Prostate gland (tissue), 2 donors: ENCODE data around the gene IL17RE. TPM values are rescaled to one million over a fixed set of nuclear protein-coding genes. Genes with fewer than 3 reads are reported as not detected.
"Not testable (repeated sequence)": the region's sequence is repeated elsewhere in the genome, so short reads cannot be mapped to it uniquely, and the experiment has no call there.

Experiments
- DNase-seq: peaks from one replicate; pipeline ENCODE4 v3.0.0-alpha.2; 2019; ENCODE audit warnings: low spot score
- H3K27ac ChIP-seq, 2 donors: fragments of 200-600 bp; sonication (generic); 2 replicates each; pipeline ENCODE4 v1.5.1; 2017 to 2019
- H3K27me3 ChIP-seq: fragments of 200-600 bp; sonication (generic); replicated peaks from 2 replicates; pipeline ENCODE4 v1.5.1; 2019; ENCODE audit not compliant: insufficient read depth
- H3K36me3 ChIP-seq, 2 donors: fragments of 200-600 bp; sonication (generic); 1 replicate in 1 of 2; 2 replicates in 1 of 2; pipeline versions ENCODE4 v1.5.1 to v1.8.1; 2017 to 2019
- H3K4me1 ChIP-seq: fragments of 200-600 bp; sonication (generic); replicated peaks from 2 replicates; pipeline ENCODE4 v1.5.1; 2019
- H3K4me3 ChIP-seq, 2 donors: fragments of 200-600 bp; sonication (generic); 2 replicates each; pipeline ENCODE4 v1.5.1; 2017 to 2019
- H3K9me3 ChIP-seq: fragments of 200-600 bp; sonication (generic); 2 replicates; pipeline ENCODE4 v1.5.1; 2017
- CTCF ChIP-seq, 4 experiments: fragments of 200-600 bp in 2 of 4; fragments of 450-650 bp in 2 of 4; sonication (generic) in 2 of 4; IDR thresholded peaks; 1 replicate in 3 of 4; 2 replicates in 1 of 4; pipeline ENCODE4 v1.5.1; 2016 to 2019; ENCODE audit warnings: antibody characterized with exemption in 4 of 4, mild to moderate bottlenecking in 2 of 4, moderate library complexity in 2 of 4
- POLR2A ChIP-seq: fragments of 450-650 bp; IDR thresholded peaks from one replicate; pipeline ENCODE4 v1.6.1; 2016; ENCODE audit warnings: antibody characterized with exemption, mild to moderate bottlenecking
- POLR2AphosphoS5 ChIP-seq: sonication (generic); formaldehyde crosslinking; IDR thresholded peaks from one replicate; pipeline ENCODE4 v1.6.1; 2017; ENCODE audit warnings: antibody characterized with exemption
- WGBS: methylation state at CpG from one replicate; pipeline ENCODE4 v1.1.5; 2018; 5-methylcytosine and 5-hydroxymethylcytosine counted together
- intact Hi-C: fragments of 100-400 bp; cut with DNase I; formaldehyde crosslinking; loops from one replicate; pipeline ENCODE4 v1.14.2; 2022
- total RNA-seq, 2 donors: library from RNA; depleted of rRNA; stranded (reverse); fragments of >200 nt; gene quantifications; one replicate each; pipeline ENCODE4 v1.1.0, GENCODE V29; 2016

IL17RE gene
- total RNA-seq, 2 donors from 2014 or later = 10.1 to 28.2 TPM

- no peaks in the 10 kb centered on the region for H3K9me3 ChIP-seq
- intact Hi-C loops = no loop called here
- no peak overlapping the region for H3K27ac ChIP-seq
- H3K36me3 ChIP-seq = no peaks in the 10 kb centered on the region
- H3K4me1 ChIP-seq = no peaks in the 10 kb centered on the region
- WGBS = 86% methylated on average over 1 of the region's 1 CpG
- no peak overlapping the region for H3K4me3 ChIP-seq
- H3K27me3 ChIP-seq = no peaks in the 10 kb centered on the region
- no peak for DNase-seq
- TF ChIP-seq CTCF (IDR thresholded peaks at IDR 0.05) (no peak), POLR2AphosphoS5 (no peak), POLR2A (no peak)
These were observed 31.7 kb upstream of the IL17RE start for GRCh38 chr3:9870978-9871377.

- H3K4me1 ChIP-seq, H3K36me3 ChIP-seq, intact Hi-C loops, DNase-seq, H3K4me3 ChIP-seq, H3K9me3 ChIP-seq, H3K27ac ChIP-seq, H3K27me3 ChIP-seq: not testable (repeated sequence)
- WGBS = 96% methylated on average over 5 of the region's 5 CpGs
These were observed 30.6 kb upstream of the IL17RE start for GRCh38 chr3:9872067-9872466.

GRCh38 chr3:9875448-9875847, 27.2 kb upstream of the IL17RE start:
- TF ChIP-seq POLR2AphosphoS5 = no peak
- no peak for TF ChIP-seq POLR2A
- TF ChIP-seq CTCF (IDR thresholded peaks at IDR 0.05) = no peak
- Histone ChIP-seq H3K36me3 (no peaks in the 10 kb centered on the region), H3K27ac (no peak overlapping the region), H3K9me3 (no peaks in the 10 kb centered on the region), H3K27me3 (no peaks in the 10 kb centered on the region), H3K4me3 (no peak overlapping the region), H3K4me1 (no peaks in the 10 kb centered on the region)
- intact Hi-C loops = no loop called here
- no peak for DNase-seq

- H3K4me3 ChIP-seq, H3K9me3 ChIP-seq, H3K4me1 ChIP-seq, H3K27ac ChIP-seq, H3K36me3 ChIP-seq, H3K27me3 ChIP-seq, DNase-seq, intact Hi-C loops: not testable (repeated sequence)
- 80% methylated on average over 4 of the region's 4 CpGs for WGBS
These were observed 26.4 kb upstream of the IL17RE start for GRCh38 chr3:9876255-9876654.

- no peak overlapping the region for H3K27ac ChIP-seq
These were observed 25.7 kb upstream of the IL17RE start for GRCh38 chr3:9876991-9877390.

GRCh38 chr3:9878700-9879099, 23.9 kb upstream of the IL17RE start:
- no peak for DNase-seq
- 78% methylated on average over 5 of the region's 5 CpGs for WGBS
- Histone ChIP-seq H3K4me3 (no peak overlapping the region), H3K9me3 (no peaks in the 10 kb centered on the region), H3K27me3 (no peaks in the 10 kb centered on the region), H3K36me3 (no peaks in the 10 kb centered on the region), H3K4me1 (no peaks in the 10 kb centered on the region), H3K27ac (no peak overlapping the region)
- no peak for TF ChIP-seq POLR2AphosphoS5
- no peak for TF ChIP-seq CTCF (IDR thresholded peaks at IDR 0.05)
- no peak for TF ChIP-seq POLR2A
- intact Hi-C loops = no loop called here

More at GRCh38 chr3:9876991-9877390, 25.7 kb upstream of the IL17RE start:
- 90% methylated on average over 12 of the region's 12 CpGs for WGBS
- DNase-seq = no peak
- Histone ChIP-seq H3K27me3 (no peaks in the 10 kb centered on the region), H3K9me3 (no peaks in the 10 kb centered on the region), H3K4me3 (no peak overlapping the region), H3K4me1 (no peaks in the 10 kb centered on the region), H3K36me3 (no peaks in the 10 kb centered on the region)
- TF ChIP-seq POLR2A (no peak), POLR2AphosphoS5 (no peak), CTCF (IDR thresholded peaks at IDR 0.05) (no peak)
- intact Hi-C loops = no loop called here
